HG02840 (cell line): Measurements from ENCODE around the gene C1QTNF9.
"Not testable (repeated sequence)": the region's sequence is repeated elsewhere in the genome, so short reads cannot be mapped to it uniquely, and the experiment has no call there.

Experiments used
- ATAC-seq: cut with Tn5 transposase; IDR thresholded peaks from one replicate; pipeline ENCODE4 v1.9.1; 2021; ENCODE audit warnings: mild to moderate bottlenecking, moderate library complexity, moderate number of reproducible peaks; ENCODE audit not compliant: unreplicated experiment, low FRiP score

C1QTNF9 gene

GRCh38 chr13:24319641-24320040 is 10.3 kb downstream of the C1QTNF9 start:
- ATAC-seq: not testable (repeated sequence)

- not testable (repeated sequence) for ATAC-seq
Measured at GRCh38 chr13:24321416-24321815, 12.0 kb downstream of the C1QTNF9 start.

DNA sequence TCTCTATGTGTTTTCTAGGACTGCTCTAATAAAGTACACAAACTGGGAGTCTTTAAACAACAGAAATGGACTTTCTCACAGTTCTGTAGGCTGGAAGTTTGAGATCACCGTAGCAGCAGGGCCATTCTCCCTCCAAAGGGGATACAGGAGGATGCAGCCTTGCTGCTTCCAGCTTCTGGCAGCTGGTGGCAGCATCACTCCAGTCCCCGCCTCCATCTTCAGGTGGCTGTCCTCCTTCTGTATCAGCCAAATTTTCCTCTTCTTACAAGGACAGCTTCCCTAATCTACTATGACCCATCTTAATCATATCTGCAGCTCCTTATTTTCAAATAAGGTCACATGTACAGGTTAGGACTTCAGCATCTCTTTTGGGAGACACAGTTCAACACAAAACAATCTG is 13.1 kb downstream of the C1QTNF9 start:
- not testable (repeated sequence) for ATAC-seq

DNA sequence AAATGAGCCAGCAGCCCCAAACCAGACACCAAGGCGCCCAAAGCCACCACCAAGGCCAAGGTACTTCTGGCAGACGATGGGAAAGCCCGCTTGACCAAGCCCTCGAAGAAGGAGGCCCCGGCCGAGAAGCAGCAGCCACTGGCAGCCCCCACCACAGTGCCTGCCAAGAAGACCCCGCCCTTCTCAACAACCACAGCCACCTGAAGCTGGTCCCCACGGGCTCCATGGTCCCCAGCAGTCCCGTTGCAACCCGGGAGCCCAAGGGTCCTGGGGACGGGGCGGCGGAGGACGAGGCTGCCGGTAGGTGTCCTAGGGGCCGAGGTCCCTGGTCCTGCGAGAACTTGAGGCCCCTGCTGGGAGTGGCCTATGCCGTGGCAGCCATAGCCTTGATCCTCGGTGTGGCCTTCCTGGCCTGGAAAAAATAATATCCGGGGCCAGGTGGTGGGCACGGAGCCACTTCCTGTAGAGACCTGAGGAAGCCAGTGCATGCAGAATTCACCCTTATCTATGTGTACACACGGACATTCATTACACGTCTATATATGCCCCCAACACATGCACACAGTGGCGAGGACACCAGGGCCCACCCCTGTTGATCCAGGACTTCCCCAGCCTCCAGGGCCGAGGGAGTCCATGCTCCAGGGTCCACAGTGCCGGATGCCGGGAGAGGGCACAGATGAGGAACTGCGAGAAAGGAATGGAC is 13.8 kb downstream of the C1QTNF9 start:
- no peak for ATAC-seq

- no peak for ATAC-seq
Measured at GRCh38 chr13:24323739-24324075, 14.3 kb downstream of the C1QTNF9 start.

- not testable (repeated sequence) for ATAC-seq
Measured at GRCh38 chr13:24327598-24327997, 18.2 kb downstream of the C1QTNF9 start.

DNA sequence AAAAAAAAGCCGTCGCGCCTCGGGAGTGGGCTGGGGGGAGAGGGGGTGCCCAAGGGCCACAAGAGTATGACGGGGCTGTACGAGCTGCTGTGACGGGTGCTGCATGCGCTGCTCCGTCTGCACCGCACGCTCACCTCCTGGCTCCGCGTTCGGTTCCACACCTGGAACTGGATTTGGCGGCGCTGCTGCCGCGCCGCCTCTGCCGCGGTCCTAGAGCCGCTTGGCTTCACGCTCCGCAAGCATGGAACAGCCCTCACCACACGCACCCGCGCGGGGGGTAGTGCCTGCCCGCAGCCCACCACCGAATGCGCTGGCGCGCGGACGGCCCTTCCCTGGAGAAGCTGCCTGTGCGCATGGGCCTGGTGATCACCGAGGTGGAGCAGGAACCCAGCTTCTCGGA is 18.8 kb downstream of the C1QTNF9 start:
- ATAC-seq: no peak

- no peak for ATAC-seq
Measured at GRCh38 chr13:24338721-24339120, 29.3 kb downstream of the C1QTNF9 start.

DNA sequence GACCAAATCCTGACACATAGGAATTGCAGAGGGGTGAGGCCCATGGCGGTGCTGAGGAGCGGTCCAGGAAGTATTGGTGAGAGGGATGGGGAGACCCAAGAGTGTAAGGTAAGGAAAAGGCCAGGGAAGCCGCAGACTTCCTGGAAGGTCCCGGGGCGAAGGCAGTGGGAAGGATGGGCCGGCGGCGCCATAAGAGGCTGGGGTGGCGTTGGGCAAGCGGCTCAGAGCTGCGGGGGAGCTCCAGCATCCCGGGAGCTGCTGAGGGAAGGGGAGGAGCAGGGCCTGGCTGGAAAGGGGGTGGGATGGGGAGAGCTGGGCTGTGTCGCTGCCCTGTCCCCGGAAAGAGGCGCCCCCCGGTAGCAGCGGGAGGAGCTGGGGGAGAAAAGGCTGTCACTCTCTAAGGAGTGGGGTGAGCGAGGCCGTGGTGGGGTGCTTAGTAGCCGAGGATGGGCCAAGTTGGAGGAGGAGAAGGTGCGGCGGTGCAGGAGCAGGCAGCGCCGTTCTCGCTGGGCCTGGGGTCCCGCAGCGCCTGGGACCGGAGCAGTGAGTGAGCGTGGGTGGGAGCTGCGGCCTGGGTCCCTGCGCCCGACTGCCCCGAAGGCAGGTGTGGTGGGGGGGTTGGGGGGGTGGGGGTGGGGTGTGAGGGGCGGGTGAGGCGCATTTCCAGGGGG is 30.7 kb downstream of the C1QTNF9 start:
- ATAC-seq: no peak

DNA sequence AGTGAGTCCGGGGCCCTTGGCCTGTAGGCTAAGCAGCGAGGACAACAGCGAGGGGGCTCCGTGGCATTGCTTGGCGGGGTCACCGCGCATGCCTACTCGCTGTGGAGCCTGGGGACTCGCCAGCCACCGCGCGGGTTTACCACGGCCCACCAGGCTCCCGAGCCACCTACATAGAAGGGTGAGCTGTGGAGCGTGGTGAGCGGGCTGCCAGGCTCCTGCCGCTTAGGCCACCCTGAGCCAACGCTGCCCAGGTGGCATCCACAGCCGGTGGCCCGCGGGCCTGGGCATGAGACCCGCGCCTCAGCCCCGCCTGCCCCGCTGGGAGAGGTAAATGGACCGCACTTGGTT is 31.2 kb downstream of the C1QTNF9 start:
- no peak for ATAC-seq

DNA sequence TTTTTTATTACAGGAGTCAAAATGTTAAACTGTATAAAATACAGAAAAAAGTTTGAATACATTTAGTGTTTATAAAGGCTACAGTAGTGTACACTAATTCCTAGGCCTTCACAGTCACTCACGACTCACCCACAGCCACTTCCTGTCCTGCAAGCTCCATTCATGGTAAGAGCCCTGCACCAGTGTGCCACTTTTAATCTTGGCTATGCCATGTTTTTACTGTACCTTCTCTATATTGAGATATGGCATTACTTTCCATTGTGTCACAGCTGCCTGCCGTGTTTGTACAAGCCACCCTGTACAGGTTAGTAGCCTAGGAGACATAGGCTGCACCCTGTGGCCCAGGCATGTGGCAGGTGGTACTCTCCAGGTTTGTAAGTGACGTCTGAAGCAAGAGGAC is 32.1 kb downstream of the C1QTNF9 start:
- ATAC-seq: no peak

DNA sequence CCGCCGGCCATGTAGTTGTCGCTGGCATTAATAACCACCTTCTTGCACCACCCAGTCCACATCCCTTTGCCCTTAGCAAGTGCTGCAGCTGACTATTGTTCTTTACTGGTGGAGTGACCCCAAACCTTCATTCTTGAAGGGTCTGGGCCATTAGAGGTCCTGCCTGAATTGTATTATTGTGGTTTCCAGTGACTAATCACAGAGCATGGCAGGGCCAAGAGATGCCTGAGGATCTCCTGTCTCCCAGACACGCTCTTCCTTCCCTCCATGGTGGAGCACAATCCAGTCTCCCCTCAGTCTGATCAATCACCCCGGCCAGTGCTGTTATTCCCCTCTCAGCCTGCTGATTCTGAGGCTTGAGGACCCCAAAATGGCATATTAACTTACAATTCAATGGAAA is 39.0 kb downstream of the C1QTNF9 start:
- no peak for ATAC-seq

- ATAC-seq: no peak
Measured at GRCh38 chr13:24348797-24349515, 39.6 kb downstream of the C1QTNF9 start.

DNA sequence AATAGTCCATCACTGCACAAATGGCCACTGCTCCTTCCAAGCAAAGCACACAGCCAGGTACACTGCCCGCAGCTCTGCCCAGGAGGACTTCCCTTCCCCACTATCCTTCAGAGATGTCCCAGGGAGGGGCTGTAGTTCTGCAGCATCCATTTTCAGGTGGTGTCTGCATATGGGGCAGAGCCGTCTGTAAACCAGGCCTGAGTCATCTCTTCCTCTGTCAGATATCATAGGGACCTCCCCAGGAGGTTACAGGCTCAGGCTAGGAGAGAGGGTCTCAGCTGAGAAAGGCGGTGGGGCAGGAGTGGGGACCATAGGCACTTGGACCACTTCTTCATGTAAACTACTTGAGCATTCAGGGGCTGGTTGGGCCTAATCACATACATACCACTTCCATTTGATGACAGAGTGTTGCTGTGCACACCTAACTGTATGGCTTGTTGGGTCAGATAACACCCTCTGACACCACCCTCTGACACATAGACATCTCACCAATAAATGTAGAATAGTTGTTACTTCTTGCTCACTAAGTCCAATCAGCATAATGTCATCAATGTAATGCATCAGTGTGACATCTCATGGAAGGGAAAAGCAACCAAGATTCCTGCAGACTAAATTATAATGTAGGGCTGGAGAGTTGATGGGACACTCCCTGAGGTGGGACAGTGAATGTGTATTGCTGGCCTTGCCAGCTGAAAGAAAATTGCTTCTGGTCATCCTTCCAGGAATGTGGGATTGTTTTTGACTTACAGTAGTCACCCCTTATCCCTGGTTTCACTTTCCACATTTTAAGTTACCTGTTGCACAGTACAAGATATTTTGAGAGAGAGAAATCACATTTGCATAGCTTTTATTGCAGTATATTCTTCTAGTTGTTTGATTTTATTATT is 40.6 kb downstream of the C1QTNF9 start:
- ATAC-seq: not testable (repeated sequence)

GRCh38 chr13:24351423-24351822 is 42.0 kb downstream of the C1QTNF9 start:
- no peak for ATAC-seq

GRCh38 chr13:24353736-24354135 is 44.4 kb downstream of the C1QTNF9 start:
- ATAC-seq: no peak

GRCh38 chr13:24355103-24355502 is 45.7 kb downstream of the C1QTNF9 start:
- no peak for ATAC-seq

- no peak for ATAC-seq
Measured at GRCh38 chr13:24356270-24356669, 46.9 kb downstream of the C1QTNF9 start.

DNA sequence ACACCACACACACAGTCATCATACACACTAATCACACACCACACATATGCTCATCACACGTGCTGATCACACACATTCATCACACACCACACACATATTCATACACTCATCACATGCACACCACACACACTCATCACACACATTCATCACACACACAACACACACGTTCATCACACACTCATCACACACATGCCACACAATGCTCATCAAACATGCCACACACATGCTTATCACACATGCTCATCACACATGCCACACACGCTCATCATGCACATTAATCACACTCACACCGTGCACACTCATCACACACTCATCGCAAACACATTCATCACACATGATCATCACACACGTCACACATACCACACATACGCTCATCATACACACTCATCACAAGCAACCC is 47.5 kb downstream of the C1QTNF9 start:
- ATAC-seq: no peak

- no peak for ATAC-seq
Measured at GRCh38 chr13:24357756-24358155, 48.4 kb downstream of the C1QTNF9 start.

DNA sequence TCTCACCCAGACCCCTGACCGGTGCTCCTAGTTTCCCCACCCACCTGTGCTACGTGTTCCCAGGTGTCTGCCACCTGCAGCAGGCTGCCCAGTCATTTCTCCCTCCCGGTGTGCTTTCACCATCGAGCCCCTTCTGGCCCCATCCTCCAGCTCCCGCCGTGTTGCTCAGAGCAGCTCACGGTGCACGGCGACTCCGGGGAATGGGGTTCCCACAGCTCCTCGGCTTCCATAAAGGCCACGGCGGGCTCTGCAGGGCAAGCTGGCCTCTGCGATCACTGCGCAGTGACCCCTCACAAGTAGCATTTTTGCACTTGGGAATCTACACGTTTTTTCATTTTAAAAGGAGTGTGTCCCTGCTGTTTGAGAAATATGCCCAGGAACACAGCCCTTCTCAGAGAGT is 49.5 kb downstream of the C1QTNF9 start:
- not testable (repeated sequence) for ATAC-seq
